Mesodermal cell (in vitro differentiated cells): ENCODE results near the gene KIAA1217.
A peak's percentile ranks its signal among the peaks of the same experiment; 100 is the strongest.

Experiments used
- H3K27ac ChIP-seq: 2 replicates; pipeline ENCODE4 v1.7.0; 2013; ENCODE audit warnings: mild to moderate bottlenecking, low read depth, low read length, moderate library complexity; ENCODE audit not compliant: severe bottlenecking
- H3K36me3 ChIP-seq: 2 replicates; pipeline ENCODE4 v1.7.1; 2013; ENCODE audit warnings: mild to moderate bottlenecking, low read length, moderate library complexity; ENCODE audit not compliant: control insufficient read depth, insufficient read depth
- H3K4me1 ChIP-seq: one replicate; pipeline ENCODE4 v1.7.1; 2013; ENCODE audit warnings: mild to moderate bottlenecking, low read length; ENCODE audit not compliant: insufficient read depth, control insufficient read depth, poor library complexity, severe bottlenecking
- H3K4me3 ChIP-seq: 2 replicates; pipeline ENCODE4 v1.7.0; 2013; ENCODE audit warnings: low read length, control low read depth, mild to moderate bottlenecking; ENCODE audit not compliant: insufficient read depth, poor library complexity, severe bottlenecking; ENCODE audit errors: extremely low read depth
- H3K9me3 ChIP-seq: 2 replicates; pipeline ENCODE4 v1.7.1; 2013; ENCODE audit warnings: mild to moderate bottlenecking, low read length, moderate library complexity; ENCODE audit not compliant: control insufficient read depth
- WGBS, 2 experiments: methylation state at CpG; one replicate each; pipeline ENCODE4 v1.1.5; 2013; ENCODE audit warnings: missing lambda C conversion rate in 2 of 2; ENCODE audit not compliant: insufficient coverage in 2 of 2; 5-methylcytosine and 5-hydroxymethylcytosine counted together

Gene KIAA1217

DNA sequence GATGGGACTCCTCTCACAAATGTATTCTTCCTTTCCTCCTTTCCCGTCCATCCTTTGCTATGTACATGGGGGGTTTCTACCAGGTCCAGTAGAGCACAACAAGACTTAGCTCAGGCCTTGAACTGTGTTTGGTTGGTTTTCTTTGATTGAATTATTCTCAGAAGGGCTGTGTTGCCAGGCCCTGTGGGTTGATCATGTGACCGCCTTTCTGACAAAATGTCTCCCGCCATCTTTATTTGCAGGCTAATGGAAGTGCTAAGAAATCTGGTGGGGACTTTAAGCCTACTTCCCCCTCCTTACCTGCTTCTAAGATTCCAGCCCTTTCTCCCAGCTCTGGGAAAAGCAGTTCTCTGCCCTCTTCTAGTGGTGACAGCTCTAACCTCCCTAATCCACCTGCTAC lies 336.6 kb downstream of the KIAA1217 start:
- Histone ChIP-seq H3K4me3 (no peak overlapping the region), H3K4me1 (no peaks in the 10 kb centered on the region), H3K36me3 (peaks cover 9% of the 10 kb centered on the region), H3K27ac (no peak overlapping the region), H3K9me3 (no peaks in the 10 kb centered on the region)
- WGBS, 2 experiments, result 93% methylated on average over 2 of the region's 3 CpGs; no CpG with 5 or more reads in 1 of the 2 experiments

DNA sequence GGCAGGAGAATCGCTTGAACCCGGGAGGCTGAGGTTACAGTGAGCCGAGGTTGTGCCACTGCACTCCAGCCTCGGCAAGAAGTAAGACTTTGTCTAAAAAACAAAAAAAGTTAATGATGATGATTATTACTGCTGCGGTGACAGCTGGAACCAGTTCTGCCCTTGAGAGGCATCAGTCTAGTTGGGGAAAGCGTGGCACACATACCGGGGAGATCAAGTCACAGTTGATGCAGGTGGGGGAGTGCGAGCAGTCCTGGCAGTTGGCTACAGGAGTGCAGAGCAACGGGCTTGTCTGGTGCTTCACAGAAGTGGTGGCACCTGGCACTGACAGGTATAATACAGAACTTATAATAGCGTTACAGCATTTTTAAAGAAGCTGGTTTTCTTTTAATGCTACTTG lies 341.7 kb downstream of the KIAA1217 start:
- no peaks in the 10 kb centered on the region for H3K4me1 ChIP-seq
- no peaks in the 10 kb centered on the region for H3K9me3 ChIP-seq
- 90 to 91% methylated on average over 8 to 9 of the region's 10 CpGs for WGBS, 2 experiments
- no peak overlapping the region for H3K4me3 ChIP-seq
- H3K27ac ChIP-seq, result no peak overlapping the region
- H3K36me3 ChIP-seq, result no peaks in the 10 kb centered on the region

DNA sequence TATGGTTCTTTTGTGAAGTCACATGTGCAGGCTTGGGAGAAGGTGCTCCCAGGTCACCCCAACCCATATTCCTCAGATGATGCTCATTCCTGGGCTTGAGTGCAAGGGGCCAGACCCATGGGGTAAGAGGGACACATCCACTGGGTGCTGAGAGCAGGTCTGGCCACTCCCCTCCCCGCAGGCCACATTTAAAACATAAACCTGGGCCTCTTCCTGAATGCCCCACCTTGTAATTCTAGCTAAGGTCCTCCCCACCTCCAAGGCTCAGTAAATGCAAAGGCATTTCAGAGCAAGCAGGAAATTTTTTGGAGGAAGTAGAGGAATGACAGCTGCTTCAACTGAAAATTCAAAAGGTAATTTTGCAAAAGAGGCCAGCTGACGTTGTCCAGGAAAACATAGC lies 342.2 kb downstream of the KIAA1217 start:
- no peak overlapping the region for H3K27ac ChIP-seq
- peaks cover under 1% of the 10 kb centered on the region for H3K4me1 ChIP-seq
- no peak overlapping the region for H3K4me3 ChIP-seq
- no peaks in the 10 kb centered on the region for H3K36me3 ChIP-seq
- H3K9me3 ChIP-seq, result no peaks in the 10 kb centered on the region
- WGBS, 2 experiments, result 78 to 91% methylated on average over 1 of the region's 2 CpGs

DNA sequence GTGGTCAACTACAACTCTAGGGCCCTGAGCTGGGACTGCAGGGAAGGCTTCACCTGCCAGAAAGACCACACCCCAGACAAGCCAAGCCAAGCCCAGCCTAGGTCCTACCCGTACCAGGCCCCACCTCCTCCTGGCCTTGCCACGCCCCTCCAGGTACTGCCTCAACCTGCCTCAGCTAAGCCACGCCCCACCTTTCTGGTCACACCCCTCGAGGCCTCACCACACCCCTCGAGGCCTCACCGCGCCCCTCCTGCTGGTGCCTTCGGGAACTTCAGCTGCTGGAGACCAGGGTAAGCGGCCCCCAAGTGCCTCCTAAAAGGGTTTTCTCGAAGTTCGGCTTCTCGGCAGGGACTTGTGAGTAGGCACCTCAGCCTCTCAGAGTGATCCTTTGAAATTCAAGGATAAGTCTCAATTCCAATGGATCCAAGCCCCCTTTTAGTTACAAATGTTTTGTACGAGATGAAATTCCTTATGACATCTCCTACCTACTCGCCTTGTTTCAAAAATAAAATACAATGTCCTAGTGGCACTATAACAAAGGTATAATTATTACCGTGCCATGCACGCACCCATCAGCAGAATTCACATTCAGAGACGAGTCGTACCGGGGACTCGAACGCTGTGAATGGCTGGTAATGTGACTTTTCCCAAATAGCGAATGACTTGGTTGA lies 343.5 kb downstream of the KIAA1217 start:
- peaks cover 10% of the 10 kb centered on the region for H3K4me1 ChIP-seq
- H3K4me3 ChIP-seq, result no peak overlapping the region
- H3K27ac ChIP-seq, result no peak overlapping the region
- H3K9me3 ChIP-seq, result no peaks in the 10 kb centered on the region
- H3K36me3 ChIP-seq, result no peaks in the 10 kb centered on the region
- WGBS, 2 experiments, result 73% methylated on average over 18 to 20 of the region's 22 CpGs

DNA sequence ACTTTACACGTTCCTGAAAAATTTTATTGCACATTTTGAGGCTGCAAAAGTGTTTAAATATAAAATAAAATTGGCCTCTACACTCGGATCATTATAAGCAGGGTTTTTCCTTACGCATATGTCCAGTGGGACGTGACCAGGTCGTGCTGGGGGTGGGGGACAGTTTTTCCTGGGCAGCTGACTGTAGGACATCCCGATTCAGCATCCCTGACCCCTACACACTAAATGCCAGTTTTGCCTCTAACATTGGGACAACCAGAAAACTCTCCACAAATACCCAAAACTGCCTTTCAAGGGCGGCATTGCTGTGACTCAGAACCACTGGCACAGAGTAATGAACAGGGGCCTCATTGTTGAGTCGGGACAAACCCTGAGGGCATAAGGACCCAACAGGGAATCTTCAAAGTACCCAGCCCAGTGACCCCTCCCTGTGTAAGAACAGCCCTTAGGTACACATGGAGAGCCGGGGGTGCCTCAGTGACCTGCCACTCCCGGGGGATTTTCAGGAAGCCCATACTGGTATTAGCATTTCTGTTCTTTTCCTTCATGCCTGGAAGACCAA lies 344.2 kb downstream of the KIAA1217 start:
- Histone ChIP-seq H3K27ac (no peak overlapping the region), H3K9me3 (no peaks in the 10 kb centered on the region), H3K36me3 (no peaks in the 10 kb centered on the region), H3K4me1 (peaks cover 10% of the 10 kb centered on the region), H3K4me3 (no peak overlapping the region)
- WGBS, 2 experiments, result 75 to 82% methylated on average over 8 to 9 of the region's 10 CpGs

DNA sequence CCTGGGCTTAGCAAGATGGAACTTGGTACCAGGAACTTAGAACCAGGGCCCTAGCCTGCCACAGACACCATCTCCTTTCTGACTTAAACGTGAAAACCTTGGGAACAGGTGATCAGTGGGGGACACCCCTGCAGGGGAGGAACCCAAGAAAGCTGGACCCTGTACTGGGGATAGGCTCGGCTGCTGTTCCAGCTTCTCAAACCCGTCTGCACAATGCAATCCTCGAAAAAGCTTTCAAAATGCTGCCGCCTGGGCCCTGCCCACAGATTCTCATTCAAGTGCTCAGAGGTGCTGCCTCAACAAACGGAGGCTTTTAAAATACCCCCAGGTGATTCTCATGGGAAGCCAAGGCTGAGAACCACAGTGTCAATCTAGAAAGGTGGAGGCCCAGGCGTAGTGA lies 345.1 kb downstream of the KIAA1217 start:
- 91 to 96% methylated on average over 6 to 7 of the region's 7 CpGs for WGBS, 2 experiments
- no peaks in the 10 kb centered on the region for H3K36me3 ChIP-seq
- H3K9me3 ChIP-seq, result no peaks in the 10 kb centered on the region
- peaks cover 10% of the 10 kb centered on the region for H3K4me1 ChIP-seq
- H3K4me3 ChIP-seq, result no peak overlapping the region
- H3K27ac ChIP-seq, result no peak overlapping the region

DNA sequence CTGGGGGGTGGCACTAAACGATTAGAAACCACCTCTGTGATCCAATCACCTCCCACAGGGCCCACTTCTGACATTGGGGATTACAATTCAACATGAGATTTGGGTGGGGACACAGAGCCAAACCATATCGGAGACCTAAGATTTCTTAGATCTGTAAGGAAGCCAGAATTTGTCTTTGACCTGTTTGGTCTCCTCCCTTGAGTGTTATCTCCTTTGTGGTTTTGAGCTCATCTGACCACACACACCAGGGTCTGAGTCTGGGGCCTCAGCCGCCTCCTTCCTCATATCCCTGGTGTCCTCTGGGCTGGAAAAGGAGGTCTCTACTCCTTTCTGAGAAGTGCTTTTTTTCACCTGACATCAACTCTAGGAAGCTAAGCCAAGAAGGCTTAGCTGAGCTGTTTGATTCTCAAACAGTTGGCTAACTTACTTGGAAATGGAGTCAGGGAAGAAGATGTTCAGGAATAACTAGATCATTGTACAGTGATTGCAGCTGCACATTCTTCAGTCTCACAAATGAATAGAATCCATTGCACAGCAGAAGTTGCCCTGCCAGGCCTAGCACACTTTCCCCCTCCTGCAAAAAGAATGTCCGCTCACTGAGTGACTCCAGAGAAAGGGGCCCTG lies 347.3 kb downstream of the KIAA1217 start:
- Histone ChIP-seq H3K4me3 (no peak overlapping the region), H3K36me3 (no peaks in the 10 kb centered on the region), H3K9me3 (no peaks in the 10 kb centered on the region), H3K27ac (no peak overlapping the region), H3K4me1 (peaks cover 10% of the 10 kb centered on the region)
- 93 to 95% methylated on average over 2 to 3 of the region's 4 CpGs for WGBS, 2 experiments

DNA sequence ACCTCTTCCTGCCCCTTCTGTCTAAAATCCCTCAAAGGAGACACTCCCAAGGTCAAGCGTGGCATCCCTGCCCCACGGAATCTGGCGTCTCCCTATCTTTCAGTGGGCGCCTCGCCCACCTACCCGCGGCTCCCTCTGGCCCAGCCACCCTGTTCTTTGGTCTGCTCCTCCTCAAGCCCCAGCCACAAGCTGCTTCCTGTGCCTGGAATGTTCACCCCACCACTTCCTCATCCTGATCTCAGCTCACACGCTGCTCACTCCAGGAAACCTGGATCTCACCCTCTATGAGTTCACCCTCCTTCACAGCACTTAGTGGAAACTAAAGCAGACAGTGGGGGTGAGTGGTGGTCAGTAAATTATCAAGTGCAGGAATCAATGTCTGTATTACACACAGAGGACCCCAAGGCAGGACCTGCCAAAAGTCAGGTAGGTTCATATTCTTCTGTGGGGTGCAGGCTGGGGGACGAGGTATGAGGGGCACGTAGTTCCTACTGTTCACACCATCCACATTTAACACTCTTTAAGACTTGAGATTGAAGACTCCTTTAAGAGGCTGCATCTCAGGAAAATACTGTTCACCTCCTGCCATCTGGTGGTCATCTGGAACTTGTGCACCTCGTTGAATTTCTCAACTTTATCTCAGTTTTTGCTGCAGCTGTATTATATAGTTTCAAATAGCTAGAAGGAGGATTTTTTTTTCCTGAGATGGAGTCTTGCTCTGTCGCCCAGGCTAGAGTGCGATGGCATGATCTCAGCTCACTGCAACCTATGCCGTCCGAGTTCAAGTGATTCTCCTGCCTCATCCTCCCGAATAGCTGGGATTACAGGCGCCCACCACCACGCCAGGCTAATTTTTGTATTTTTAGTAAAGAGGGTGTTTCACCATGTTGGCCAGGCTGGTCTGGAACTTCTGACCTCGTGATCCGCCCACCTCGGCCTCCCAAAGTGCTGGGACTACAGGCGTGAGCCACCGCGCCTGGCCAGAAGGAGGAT lies 348.1 kb downstream of the KIAA1217 start:
- Histone ChIP-seq H3K27ac (peak overlapping the region; percentile 41), H3K9me3 (no peaks in the 10 kb centered on the region), H3K36me3 (no peaks in the 10 kb centered on the region), H3K4me1 (peaks cover 10% of the 10 kb centered on the region), H3K4me3 (no peak overlapping the region)
- WGBS, 2 experiments, result 80 to 84% methylated on average over 11 to 18 of the region's 24 CpGs

DNA sequence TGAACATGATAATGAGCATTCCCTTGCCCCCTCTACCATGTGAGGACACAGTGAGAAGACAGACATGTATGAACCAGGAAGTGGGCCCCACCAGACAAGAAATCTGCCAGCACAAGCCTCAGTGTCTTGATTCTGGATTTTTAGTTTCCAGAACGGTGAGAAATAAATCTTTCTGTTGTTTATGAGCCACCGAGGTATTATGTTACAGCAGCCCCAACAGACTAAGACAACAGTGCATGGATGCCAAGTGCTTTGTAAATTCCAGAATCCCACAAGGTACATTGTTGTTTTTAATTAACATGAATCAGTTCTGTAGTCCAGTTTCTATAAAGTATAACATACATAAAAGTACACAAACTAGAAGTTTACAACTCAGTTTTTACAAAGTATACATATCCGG lies 352.5 kb downstream of the KIAA1217 start:
- peaks cover 3% of the 10 kb centered on the region for H3K9me3 ChIP-seq
- H3K4me3 ChIP-seq, result no peak overlapping the region
- H3K4me1 ChIP-seq, result peaks cover 6% of the 10 kb centered on the region
- 86 to 90% methylated on average over 1 to 2 of the region's 3 CpGs for WGBS, 2 experiments
- no peak overlapping the region for H3K27ac ChIP-seq
- no peaks in the 10 kb centered on the region for H3K36me3 ChIP-seq

DNA sequence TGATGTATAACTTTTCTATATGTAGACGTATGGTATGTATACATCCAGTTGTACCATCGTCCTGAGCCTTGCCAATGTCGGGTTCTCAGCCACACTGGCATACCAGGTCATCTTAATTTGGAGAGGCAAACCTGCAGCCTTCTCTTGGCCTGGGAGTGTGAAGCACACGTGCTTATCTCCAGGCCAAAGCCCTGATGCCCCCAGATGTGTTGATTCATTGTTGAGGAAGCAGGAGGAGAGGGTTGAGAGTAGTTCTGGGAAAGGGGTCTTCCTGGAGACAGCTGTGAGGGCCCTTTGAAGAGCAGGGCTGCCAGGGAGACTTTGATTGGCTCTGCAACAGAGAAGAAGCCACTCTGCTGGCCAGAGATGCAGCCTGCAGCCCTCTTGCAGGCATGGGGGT lies 359.1 kb downstream of the KIAA1217 start:
- H3K36me3 ChIP-seq, result no peaks in the 10 kb centered on the region
- no peak overlapping the region for H3K4me3 ChIP-seq
- WGBS, 2 experiments, result 72 to 91% methylated on average over 3 to 4 of the region's 4 CpGs
- peaks cover 3% of the 10 kb centered on the region for H3K9me3 ChIP-seq
- H3K27ac ChIP-seq, result no peak overlapping the region
- H3K4me1 ChIP-seq, result no peaks in the 10 kb centered on the region
